Measurements from ENCODE around the gene CDH16.
A peak's percentile ranks its signal among the peaks of the same experiment; 100 is the strongest.

Gene CDH16

DNA sequence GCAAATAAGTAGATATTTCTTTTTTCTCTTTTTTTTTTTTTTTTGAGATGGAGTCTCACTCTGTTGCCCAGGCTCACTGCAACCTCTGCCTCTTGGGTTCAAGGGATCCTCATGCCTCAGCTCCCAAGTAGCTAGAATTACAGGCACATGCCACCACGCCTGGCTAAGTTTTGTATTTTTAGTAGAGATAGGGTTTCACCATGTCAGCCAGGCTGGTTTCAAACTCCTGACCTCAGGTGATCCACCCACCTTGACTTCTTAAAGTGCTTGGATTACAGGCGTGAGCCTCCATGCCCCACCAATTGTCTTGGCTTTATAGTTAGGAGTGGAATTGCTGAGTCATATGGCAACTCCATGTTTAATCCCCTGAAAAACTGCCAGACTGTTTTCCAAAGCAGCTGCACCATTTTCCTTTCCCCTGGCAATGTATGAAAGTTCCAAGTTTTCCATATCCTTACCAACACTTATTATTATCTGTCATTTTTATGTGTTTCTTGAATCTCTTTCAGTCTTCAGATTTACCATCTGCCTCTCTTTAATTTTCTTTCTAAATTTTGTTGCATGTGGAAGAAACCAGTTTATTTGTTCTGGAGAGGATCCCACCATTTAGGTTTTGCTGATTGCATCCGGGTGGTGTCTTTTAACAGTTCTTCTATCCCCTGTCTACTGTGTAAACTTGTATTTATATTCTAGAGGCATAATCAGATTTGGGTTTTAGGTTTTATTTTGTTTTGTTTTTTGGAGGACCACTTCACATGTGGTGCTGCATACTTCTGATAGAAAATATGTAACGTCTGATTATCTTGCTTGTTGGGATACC, 32.5 kb upstream of the CDH16 start:
- H3K27me3 ChIP-seq (ENCODE audit: low read depth, low read length), result peaks cover 5% of the 10 kb centered on the region; the same call in 1 of the 2 replicates

DNA sequence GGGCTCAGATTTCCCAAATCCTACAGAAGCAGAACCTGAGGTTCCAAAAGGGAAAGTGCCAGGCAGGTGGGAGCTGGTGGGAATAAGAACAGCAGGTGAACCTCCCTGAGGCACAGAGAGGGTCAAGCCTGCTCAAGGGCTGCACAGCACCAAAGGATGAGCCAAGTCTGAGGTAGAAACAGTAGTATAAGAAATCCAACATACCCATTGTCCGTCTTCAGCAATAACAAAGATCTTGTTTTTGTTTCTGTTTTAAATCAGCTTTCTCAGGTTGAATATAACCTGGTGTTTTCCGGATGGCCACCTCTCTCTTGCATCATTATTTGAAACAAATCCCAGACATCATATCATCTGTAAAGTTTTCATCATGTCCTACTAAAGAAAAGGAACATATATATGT, 31.8 kb upstream of the CDH16 start:
- TF ChIP-seq, protein P1, sequence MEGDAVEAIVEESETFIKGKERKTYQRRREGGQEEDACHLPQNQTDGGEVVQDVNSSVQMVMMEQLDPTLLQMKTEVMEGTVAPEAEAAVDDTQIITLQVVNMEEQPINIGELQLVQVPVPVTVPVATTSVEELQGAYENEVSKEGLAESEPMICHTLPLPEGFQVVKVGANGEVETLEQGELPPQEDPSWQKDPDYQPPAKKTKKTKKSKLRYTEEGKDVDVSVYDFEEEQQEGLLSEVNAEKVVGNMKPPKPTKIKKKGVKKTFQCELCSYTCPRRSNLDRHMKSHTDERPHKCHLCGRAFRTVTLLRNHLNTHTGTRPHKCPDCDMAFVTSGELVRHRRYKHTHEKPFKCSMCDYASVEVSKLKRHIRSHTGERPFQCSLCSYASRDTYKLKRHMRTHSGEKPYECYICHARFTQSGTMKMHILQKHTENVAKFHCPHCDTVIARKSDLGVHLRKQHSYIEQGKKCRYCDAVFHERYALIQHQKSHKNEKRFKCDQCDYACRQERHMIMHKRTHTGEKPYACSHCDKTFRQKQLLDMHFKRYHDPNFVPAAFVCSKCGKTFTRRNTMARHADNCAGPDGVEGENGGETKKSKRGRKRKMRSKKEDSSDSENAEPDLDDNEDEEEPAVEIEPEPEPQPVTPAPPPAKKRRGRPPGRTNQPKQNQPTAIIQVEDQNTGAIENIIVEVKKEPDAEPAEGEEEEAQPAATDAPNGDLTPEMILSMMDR (IDR thresholded peaks at IDR 0.05; ENCODE audit: low read depth, low read length), result no peak
- no peak for TF ChIP-seq EZH2phosphoT487 (IDR thresholded peaks at IDR 0.05; ENCODE audit: low read depth)
- no peaks in the 10 kb centered on the region for H3K79me2 ChIP-seq (ENCODE audit: low read length)
- no peaks in the 10 kb centered on the region for H3K9me3 ChIP-seq (ENCODE audit: insufficient read depth, low read length)
- no peak overlapping the region for H3K4me3 ChIP-seq (ENCODE audit: low read length)
- H3K36me3 ChIP-seq (replicated peaks; ENCODE audit: low read depth, low read length), result no peaks in the 10 kb centered on the region
- no peak overlapping the region for H3K27ac ChIP-seq (ENCODE audit: low read length)
- H3K27me3 ChIP-seq (ENCODE audit: low read depth, low read length), result peaks cover 5% of the 10 kb centered on the region; the same call in 1 of the 2 replicates
- no peak overlapping the region for H3K9ac ChIP-seq (ENCODE audit: low read length)
- no peak overlapping the region for H2AFZ ChIP-seq (ENCODE audit: low read depth, low read length)
- no peaks in the 10 kb centered on the region for H4K20me1 ChIP-seq (ENCODE audit: insufficient read depth, low read length)
- H3K4me2 ChIP-seq (ENCODE audit: low read length), result peak overlapping the region; percentile 34
- peaks cover 11% of the 10 kb centered on the region for H3K4me1 ChIP-seq (ENCODE audit: low read length)

More for the DNA sequence above, 32.5 kb upstream of the CDH16 start:
- Histone ChIP-seq H3K27ac (ENCODE audit: low read length) (no peak overlapping the region), H3K4me1 (ENCODE audit: low read length) (peaks cover 11% of the 10 kb centered on the region), H4K20me1 (ENCODE audit: insufficient read depth, low read length) (no peaks in the 10 kb centered on the region), H3K4me2 (ENCODE audit: low read length) (no peak overlapping the region), H3K4me3 (ENCODE audit: low read length) (no peak overlapping the region), H3K9me3 (ENCODE audit: insufficient read depth, low read length) (no peaks in the 10 kb centered on the region), H3K79me2 (ENCODE audit: low read length) (no peaks in the 10 kb centered on the region), H2AFZ (ENCODE audit: low read depth, low read length) (no peak overlapping the region), H3K36me3 (replicated peaks; ENCODE audit: low read depth, low read length) (no peaks in the 10 kb centered on the region), H3K9ac (ENCODE audit: low read length) (no peak overlapping the region)
- TF ChIP-seq EZH2phosphoT487 (IDR thresholded peaks at IDR 0.05; ENCODE audit: low read depth), result no peak
- TF ChIP-seq, protein P1 (IDR thresholded peaks at IDR 0.05; ENCODE audit: low read depth, low read length), result no peak

DNA sequence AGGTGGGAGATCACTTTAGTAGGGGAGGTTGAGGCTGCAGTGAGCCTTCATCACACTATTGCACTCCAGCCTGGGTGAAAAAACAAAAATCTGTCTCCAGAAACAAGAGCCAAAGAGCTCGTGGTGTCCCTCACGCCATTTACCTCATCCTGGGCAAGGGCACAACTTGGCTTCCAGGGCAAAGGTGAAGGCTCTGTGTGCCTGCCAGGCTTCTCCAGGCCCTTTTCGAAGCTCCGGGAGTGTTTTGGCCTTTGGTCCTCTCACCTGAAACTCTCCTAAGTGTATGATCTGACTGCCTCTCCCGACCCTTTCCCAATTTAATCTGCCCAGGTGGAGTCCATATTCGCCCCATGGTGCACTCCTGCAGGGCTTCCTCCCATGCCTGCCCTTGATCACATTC, 30.8 kb upstream of the CDH16 start:
- no peaks in the 10 kb centered on the region for H3K9me3 ChIP-seq (ENCODE audit: insufficient read depth, low read length)
- no peak overlapping the region for H2AFZ ChIP-seq (ENCODE audit: low read depth, low read length)
- H3K4me3 ChIP-seq (ENCODE audit: low read length), result no peak overlapping the region
- no peak overlapping the region for H3K9ac ChIP-seq (ENCODE audit: low read length)
- TF ChIP-seq EZH2phosphoT487 (IDR thresholded peaks at IDR 0.05; ENCODE audit: low read depth), result no peak
- TF ChIP-seq, protein P1 (IDR thresholded peaks at IDR 0.05; ENCODE audit: low read depth, low read length), result no peak
- no peak overlapping the region for H3K4me2 ChIP-seq (ENCODE audit: low read length)
- no peaks in the 10 kb centered on the region for H3K79me2 ChIP-seq (ENCODE audit: low read length)
- H4K20me1 ChIP-seq (ENCODE audit: insufficient read depth, low read length), result no peaks in the 10 kb centered on the region
- H3K4me1 ChIP-seq (ENCODE audit: low read length), result peaks cover 11% of the 10 kb centered on the region
- no peaks in the 10 kb centered on the region for H3K36me3 ChIP-seq (replicated peaks; ENCODE audit: low read depth, low read length)
- H3K27ac ChIP-seq (ENCODE audit: low read length), result no peak overlapping the region
- H3K27me3 ChIP-seq (ENCODE audit: low read depth, low read length), result peaks cover 5% of the 10 kb centered on the region; the same call in 1 of the 2 replicates

DNA sequence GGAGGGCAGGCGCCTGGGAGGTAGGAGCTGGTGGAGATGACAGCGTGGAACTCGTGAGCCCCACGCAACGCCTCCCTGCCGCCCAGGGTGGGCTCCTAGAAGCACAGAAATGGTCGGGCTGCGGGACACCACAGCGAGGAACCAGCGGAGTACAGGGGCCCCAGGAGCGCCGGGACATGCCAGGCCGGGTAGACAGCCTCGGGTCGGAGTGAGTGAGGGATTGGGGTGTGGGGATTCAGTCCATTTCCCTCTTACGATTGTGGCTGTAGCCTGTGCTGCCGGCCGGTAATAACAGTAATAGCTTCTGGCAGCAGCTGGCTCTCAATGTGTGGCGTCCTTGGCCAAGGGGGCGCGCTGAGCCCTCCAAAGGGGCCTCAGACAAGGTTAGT, 30.1 kb upstream of the CDH16 start:
- H3K4me3 ChIP-seq (ENCODE audit: low read length), result no peak overlapping the region

More for the DNA sequence above, 30.1 kb upstream of the CDH16 start:
- Histone ChIP-seq H3K27me3 (ENCODE audit: low read depth, low read length) (peaks cover 5% of the 10 kb centered on the region; the same call in 1 of the 2 replicates), H2AFZ (ENCODE audit: low read depth, low read length) (no peak overlapping the region), H4K20me1 (ENCODE audit: insufficient read depth, low read length) (no peaks in the 10 kb centered on the region), H3K36me3 (replicated peaks; ENCODE audit: low read depth, low read length) (no peaks in the 10 kb centered on the region), H3K4me1 (ENCODE audit: low read length) (peaks cover 11% of the 10 kb centered on the region), H3K79me2 (ENCODE audit: low read length) (no peaks in the 10 kb centered on the region), H3K9ac (ENCODE audit: low read length) (no peak overlapping the region), H3K27ac (ENCODE audit: low read length) (no peak overlapping the region), H3K9me3 (ENCODE audit: insufficient read depth, low read length) (no peaks in the 10 kb centered on the region), H3K4me2 (ENCODE audit: low read length) (peak overlapping the region; percentile 80)
- TF ChIP-seq, protein P1 (IDR thresholded peaks at IDR 0.05; ENCODE audit: low read depth, low read length), result no peak
- no peak for TF ChIP-seq EZH2phosphoT487 (IDR thresholded peaks at IDR 0.05; ENCODE audit: low read depth)
